Parathyroid adenoma (tissue), 2 donors: Measurements from ENCODE around the gene DBX1.

Source experiments
- H2AFZ ChIP-seq: fragments of 300-600 bp; sonication (generic); one replicate; pipeline ENCODE4 v1.7.0; 2017; ENCODE audit warnings: antibody characterized with exemption, mild to moderate bottlenecking
- H3K27ac ChIP-seq: fragments of 300-600 bp; sonication (generic); one replicate; pipeline ENCODE4 v1.7.0; 2017
- H3K27me3 ChIP-seq: fragments of 300-600 bp; sonication (generic); one replicate; pipeline ENCODE4 v1.7.0; 2017; ENCODE audit warnings: low read length; ENCODE audit not compliant: control insufficient read depth, insufficient read depth
- H3K36me3 ChIP-seq: fragments of 300-600 bp; sonication (generic); one replicate; pipeline ENCODE4 v1.7.0; 2017; ENCODE audit warnings: low read length; ENCODE audit not compliant: control insufficient read depth, insufficient read depth
- H3K4me1 ChIP-seq: fragments of 300-600 bp; sonication (generic); one replicate; pipeline ENCODE4 v1.7.0; 2017; ENCODE audit warnings: control low read depth
- H3K4me2 ChIP-seq: fragments of 300-600 bp; sonication (generic); one replicate; pipeline ENCODE4 v1.7.0; 2017; ENCODE audit warnings: low read length
- H3K4me3 ChIP-seq: fragments of 300-600 bp; sonication (generic); one replicate; pipeline ENCODE4 v1.7.0; 2017; ENCODE audit warnings: low read depth, low read length
- H3K79me2 ChIP-seq: fragments of 300-600 bp; sonication (generic); one replicate; pipeline ENCODE4 v1.7.0; 2017; ENCODE audit warnings: control low read depth
- H3K9ac ChIP-seq: fragments of 300-600 bp; sonication (generic); one replicate; pipeline ENCODE4 v1.7.0; 2017; ENCODE audit warnings: mild to moderate bottlenecking
- H3K9me3 ChIP-seq: fragments of 300-600 bp; sonication (generic); one replicate; pipeline ENCODE4 v1.7.0; 2017; ENCODE audit warnings: low read length; ENCODE audit not compliant: control insufficient read depth
- CTCF ChIP-seq: fragments of 300-600 bp; sonication (generic); IDR thresholded peaks from one replicate; pipeline ENCODE4 v1.7.0; 2017; ENCODE audit warnings: antibody characterized with exemption, mild to moderate bottlenecking
- donor health status: primary hyperparathyroidism.

DBX1 gene

GRCh38 chr11:20177136-20177535 is 16.9 kb upstream of the DBX1 start:
- Histone ChIP-seq H3K36me3 (no peaks in the 10 kb centered on the region), H3K4me3 (no peak overlapping the region), H3K9me3 (no peaks in the 10 kb centered on the region), H3K4me2 (no peak overlapping the region), H3K79me2 (no peaks in the 10 kb centered on the region), H3K27ac (no peak overlapping the region), H3K27me3 (no peaks in the 10 kb centered on the region), H3K4me1 (no peaks in the 10 kb centered on the region), H2AFZ (no peak overlapping the region), H3K9ac (no peak overlapping the region)
- no peak for TF ChIP-seq CTCF

- no peak overlapping the region for H3K27ac ChIP-seq
- H3K9ac ChIP-seq = no peak overlapping the region
- no peaks in the 10 kb centered on the region for H3K36me3 ChIP-seq
- H3K27me3 ChIP-seq = no peaks in the 10 kb centered on the region
- no peaks in the 10 kb centered on the region for H3K79me2 ChIP-seq
- H3K9me3 ChIP-seq = no peaks in the 10 kb centered on the region
- no peaks in the 10 kb centered on the region for H3K4me1 ChIP-seq
- no peak overlapping the region for H3K4me2 ChIP-seq
- TF ChIP-seq CTCF = no peak
- no peak overlapping the region for H3K4me3 ChIP-seq
- H2AFZ ChIP-seq = no peak overlapping the region
These were observed 12.6 kb upstream of the DBX1 start for GRCh38 chr11:20172721-20173447.

GRCh38 chr11:20163783-20164481 is 3.7 kb upstream of the DBX1 start:
- no peaks in the 10 kb centered on the region for H3K36me3 ChIP-seq
- no peaks in the 10 kb centered on the region for H3K79me2 ChIP-seq
- no peak overlapping the region for H3K27ac ChIP-seq
- no peaks in the 10 kb centered on the region for H3K9me3 ChIP-seq
- H3K27me3 ChIP-seq = no peaks in the 10 kb centered on the region
- no peak overlapping the region for H3K4me3 ChIP-seq
- TF ChIP-seq CTCF = no peak
- H3K9ac ChIP-seq = no peak overlapping the region
- no peak overlapping the region for H2AFZ ChIP-seq
- H3K4me1 ChIP-seq = no peaks in the 10 kb centered on the region
- H3K4me2 ChIP-seq = no peak overlapping the region

- H3K27ac ChIP-seq = no peak overlapping the region
- H3K4me3 ChIP-seq = peak overlapping the region; percentile 16
- H3K4me1 ChIP-seq = no peaks in the 10 kb centered on the region
- no peaks in the 10 kb centered on the region for H3K9me3 ChIP-seq
- peak overlapping the region; percentile 44 for H3K4me2 ChIP-seq
- H2AFZ ChIP-seq = no peak overlapping the region
- H3K27me3 ChIP-seq = no peaks in the 10 kb centered on the region
- H3K79me2 ChIP-seq = no peaks in the 10 kb centered on the region
- no peak for TF ChIP-seq CTCF
- H3K9ac ChIP-seq = no peak overlapping the region
- H3K36me3 ChIP-seq = no peaks in the 10 kb centered on the region
These were observed 2.8 kb upstream of the DBX1 start for GRCh38 chr11:20162824-20163782.
